HG02840 (cell line): ENCODE measurements around the gene AMH.

Source experiments
- ATAC-seq: cut with Tn5 transposase; IDR thresholded peaks from one replicate; pipeline ENCODE4 v1.9.1; 2021; ENCODE audit warnings: mild to moderate bottlenecking, moderate library complexity, moderate number of reproducible peaks; ENCODE audit not compliant: unreplicated experiment, low FRiP score

Gene AMH

GRCh38 chr19:2233601-2234280 lies 15.4 kb upstream of the AMH start:
- no peak for ATAC-seq

- no peak for ATAC-seq
These were observed 14.1 kb upstream of the AMH start for GRCh38 chr19:2234996-2235380.

GRCh38 chr19:2235381-2236063 lies 13.6 kb upstream of the AMH start:
- peak; percentile 7 for ATAC-seq

- no peak for ATAC-seq
These were observed 13.1 kb upstream of the AMH start for GRCh38 chr19:2236064-2236313.

GRCh38 chr19:2236314-2237050 lies 12.6 kb upstream of the AMH start, which contains the start of the genes PLEKHJ1 and SF3A2:
TSS of gene PLEKHJ1 (minus strand) at chr19:2236329. CDS start at chr19:2236248, 81 bp downstream.
TSS of gene SF3A2 (plus strand) at chr19:2236824. CDS start at chr19:2243419, 6,595 bp downstream.
- peak; percentile 80 for ATAC-seq

- ATAC-seq = no peak
These were observed 11.9 kb upstream of the AMH start for GRCh38 chr19:2237051-2237868.

GRCh38 chr19:2237869-2238153 lies 11.3 kb upstream of the AMH start:
- ATAC-seq = no peak

- ATAC-seq = no peak
These were observed 9.9 kb upstream of the AMH start for GRCh38 chr19:2239173-2239572.

- no peak for ATAC-seq
These were observed 9.1 kb upstream of the AMH start for GRCh38 chr19:2239771-2240770.

GRCh38 chr19:2240881-2241760 lies 8.0 kb upstream of the AMH start:
- ATAC-seq = no peak

- ATAC-seq = no peak
These were observed 7.0 kb upstream of the AMH start for GRCh38 chr19:2242092-2242537.

- no peak for ATAC-seq
These were observed 6.3 kb upstream of the AMH start for GRCh38 chr19:2242816-2243215.

GRCh38 chr19:2243274-2244124 lies 5.6 kb upstream of the AMH start:
- no peak for ATAC-seq

- no peak for ATAC-seq
These were observed 5.1 kb upstream of the AMH start for GRCh38 chr19:2244125-2244411.

- no peak for ATAC-seq
These were observed 4.6 kb upstream of the AMH start for GRCh38 chr19:2244486-2244885.

GRCh38 chr19:2245273-2245672 lies 3.9 kb upstream of the AMH start:
- ATAC-seq = no peak

GRCh38 chr19:2246014-2246620 lies 3.0 kb upstream of the AMH start:
- ATAC-seq = no peak
